ENCODE measurements around the gene ATMIN. TPM values are rescaled to one million over a fixed set of nuclear protein-coding genes. Genes with fewer than 3 reads are reported as not detected.

The ATMIN gene
- total and polyA plus RNA-seq, 4 donors, result 6.8 to 17.8 (median 12.3) TPM

- no peaks in the 10 kb centered on the region for H3K9me3 ChIP-seq (ENCODE audit: control insufficient read depth in 4 of 4, low read length in 3 of 4)
- no peak overlapping the region for H3K4me3 ChIP-seq (ENCODE audit: low read depth in 1 of 3, low read length in 3 of 3)
- peaks cover 8 to 75% (median 48%) of the 10 kb centered on the region in 4 donors for H3K4me1 ChIP-seq (ENCODE audit: control insufficient read depth in 4 of 4, insufficient read depth in 4 of 4, low read length in 3 of 4)
- 31% methylated on average over 6 of the region's 6 CpGs for WGBS
- peak overlapping the region; percentile 25 to 43 for H3K27ac ChIP-seq (ENCODE audit: low read depth in 1 of 2, low read length in 2 of 2)
- TF ChIP-seq ZBTB33 (IDR thresholded peaks at IDR 0.05) (no peak), JUND (IDR thresholded peaks at IDR 0.05) (peak in 1 of 2 donors; percentile 26)
- H3K36me3 ChIP-seq (ENCODE audit: control insufficient read depth in 4 of 4, insufficient read depth in 3 of 4, low read depth in 1 of 4, low read length in 3 of 4), result no peaks in the 10 kb centered on the region
- H3K9ac ChIP-seq (ENCODE audit: low read depth in 1 of 2, low read length in 2 of 2), result peak overlapping the region in 1 of 2 donors; percentile 55
- no peaks in the 10 kb centered on the region for H3K27me3 ChIP-seq (ENCODE audit: control insufficient read depth in 4 of 4, insufficient read depth in 4 of 4, low read length in 3 of 4)
- DNase-seq (ENCODE audit: low spot score), result no peak
Measured at GRCh38 chr16:80993307-80993706, 42.3 kb upstream of the ATMIN start.

GRCh38 chr16:80993834-80994233 lies 41.8 kb upstream of the ATMIN start:
- Histone ChIP-seq H3K9me3 (ENCODE audit: control insufficient read depth in 4 of 4, low read length in 3 of 4) (no peaks in the 10 kb centered on the region), H3K4me1 (ENCODE audit: control insufficient read depth in 4 of 4, insufficient read depth in 4 of 4, low read length in 3 of 4) (peaks cover 8 to 71% (median 43%) of the 10 kb centered on the region in 4 donors), H3K36me3 (ENCODE audit: control insufficient read depth in 4 of 4, insufficient read depth in 3 of 4, low read depth in 1 of 4, low read length in 3 of 4) (no peaks in the 10 kb centered on the region), H3K27me3 (ENCODE audit: control insufficient read depth in 4 of 4, insufficient read depth in 4 of 4, low read length in 3 of 4) (no peaks in the 10 kb centered on the region), H3K27ac (ENCODE audit: low read depth in 1 of 2, low read length in 2 of 2) (peak overlapping the region; percentile 25 to 43), H3K4me3 (ENCODE audit: low read depth in 1 of 3, low read length in 3 of 3) (no peak overlapping the region), H3K9ac (ENCODE audit: low read depth in 1 of 2, low read length in 2 of 2) (no peak overlapping the region)
- no peak for DNase-seq (ENCODE audit: low spot score)
- TF ChIP-seq RAD21 (IDR thresholded peaks at IDR 0.05) (no peak), RXRA (IDR thresholded peaks at IDR 0.05) (no peak), MAX (IDR thresholded peaks at IDR 0.05) (no peak), SP1 (IDR thresholded peaks at IDR 0.05) (no peak), REST (IDR thresholded peaks at IDR 0.05) (no peak), FOXA1 (IDR thresholded peaks at IDR 0.05) (no peak)

GRCh38 chr16:80994451-80994850 lies 41.2 kb upstream of the ATMIN start:
- no peak overlapping the region for H3K4me3 ChIP-seq (ENCODE audit: low read depth in 1 of 3, low read length in 3 of 3)
- DNase-seq (ENCODE audit: low spot score), result no peak
- H3K27ac ChIP-seq (ENCODE audit: low read depth in 1 of 2, low read length in 2 of 2), result no peak overlapping the region
- H3K9me3 ChIP-seq (ENCODE audit: control insufficient read depth in 4 of 4, low read length in 3 of 4), result no peaks in the 10 kb centered on the region
- no peaks in the 10 kb centered on the region for H3K27me3 ChIP-seq (ENCODE audit: control insufficient read depth in 4 of 4, insufficient read depth in 4 of 4, low read length in 3 of 4)
- no peaks in the 10 kb centered on the region for H3K36me3 ChIP-seq (ENCODE audit: control insufficient read depth in 4 of 4, insufficient read depth in 3 of 4, low read depth in 1 of 4, low read length in 3 of 4)
- TF ChIP-seq FOXA2 (IDR thresholded peaks at IDR 0.05), result no peak
- peaks cover 7 to 67% (median 37%) of the 10 kb centered on the region in 4 donors for H3K4me1 ChIP-seq (ENCODE audit: control insufficient read depth in 4 of 4, insufficient read depth in 4 of 4, low read length in 3 of 4)
- H3K9ac ChIP-seq (ENCODE audit: low read depth in 1 of 2, low read length in 2 of 2), result no peak overlapping the region

Measured in liver (tissue), 9 donors.